ENCODE measurements around the gene NEK3. TPM values are rescaled to one million over a fixed set of nuclear protein-coding genes. Genes with fewer than 3 reads are reported as not detected.

Gene NEK3
- total and polyA plus RNA-seq, 12 donors: 3.0 to 56.4 (median 9.7) TPM

- Histone ChIP-seq H3K4me1 (replicated peaks in 1 of 2) (no peaks in the 10 kb centered on the region), H3K9me3 (replicated peaks in 1 of 3) (no peaks in the 10 kb centered on the region), H3K27me3 (no peaks in the 10 kb centered on the region), H3K4me3 (no peak overlapping the region), H3K27ac (no peak overlapping the region), H3K36me3 (replicated peaks in 1 of 2) (peaks cover 0 to 3% of the 10 kb centered on the region in 2 donors)
- TF ChIP-seq CTCF (IDR thresholded peaks at IDR 0.05): no peak
- no peak for TF ChIP-seq POLR2A (IDR thresholded peaks at IDR 0.05)
- WGBS, 4 donors: 61 to 73% (median 65%) methylated on average over 2 of the region's 2 CpGs
- DNase-seq: no peak
- intact Hi-C loops (cut with DNase I): no loop called here
These were observed 18.1 kb downstream of the NEK3 start for GRCh38 chr13:52141299-52141698.

- Histone ChIP-seq H3K9me3 (replicated peaks in 1 of 3) (no peaks in the 10 kb centered on the region), H3K27ac (no peak overlapping the region), H3K27me3 (no peaks in the 10 kb centered on the region), H3K4me3 (no peak overlapping the region), H3K36me3 (replicated peaks in 1 of 2) (peaks cover 0 to 23% of the 10 kb centered on the region in 2 donors), H3K4me1 (replicated peaks in 1 of 2) (no peaks in the 10 kb centered on the region)
- intact Hi-C loops (cut with DNase I): no loop called here
- no peak for TF ChIP-seq CTCF (IDR thresholded peaks at IDR 0.05)
- TF ChIP-seq POLR2A (IDR thresholded peaks at IDR 0.05): no peak
- DNase-seq: no peak
- 89 to 95% (median 93%) methylated on average over 3 of the region's 3 CpGs for whole genome bisulfite sequencing, 4 donors
These were observed 21.9 kb downstream of the NEK3 start for GRCh38 chr13:52137489-52137888.

DNA sequence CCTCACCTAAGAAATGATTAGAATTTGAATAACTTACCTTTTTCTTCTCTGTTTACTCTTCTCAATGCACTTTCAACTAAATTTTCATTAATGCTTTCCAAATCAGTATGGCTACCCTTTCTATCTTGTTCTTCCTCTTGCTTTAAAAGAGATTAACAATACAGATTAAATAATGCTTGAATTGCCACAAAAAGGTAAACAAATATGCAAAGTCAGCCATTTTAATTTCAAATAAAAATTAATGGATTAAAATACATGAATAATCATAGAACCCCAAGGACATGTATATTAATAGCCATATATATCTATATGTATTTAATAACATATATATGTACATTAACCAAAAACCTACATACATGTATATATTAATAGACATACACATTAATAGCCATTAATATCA, 22.6 kb downstream of the NEK3 start:
- no peaks in the 10 kb centered on the region for H3K4me1 ChIP-seq (replicated peaks in 1 of 2)
- no peak overlapping the region for H3K27ac ChIP-seq
- H3K4me3 ChIP-seq: no peak overlapping the region
- intact Hi-C loops (cut with DNase I): no loop called here
- no peaks in the 10 kb centered on the region for H3K9me3 ChIP-seq (replicated peaks in 1 of 3)
- H3K36me3 ChIP-seq (replicated peaks in 1 of 2): peaks cover 0 to 23% of the 10 kb centered on the region in 2 donors
- H3K27me3 ChIP-seq: no peaks in the 10 kb centered on the region
- TF ChIP-seq CTCF (IDR thresholded peaks at IDR 0.05): no peak
- no peak for TF ChIP-seq POLR2A (IDR thresholded peaks at IDR 0.05)
- no peak for DNase-seq

- peaks cover 0 to 13% of the 10 kb centered on the region in 2 donors for H3K36me3 ChIP-seq (replicated peaks in 1 of 2)
- TF ChIP-seq POLR2A (IDR thresholded peaks at IDR 0.05) (no peak), CTCF (IDR thresholded peaks at IDR 0.05) (no peak)
- no peak for DNase-seq
- no peak overlapping the region for H3K27ac ChIP-seq
- no peaks in the 10 kb centered on the region for H3K9me3 ChIP-seq (replicated peaks in 1 of 3)
- no peak overlapping the region for H3K4me3 ChIP-seq
- H3K27me3 ChIP-seq: no peaks in the 10 kb centered on the region
- intact Hi-C loops (cut with DNase I): no loop called here
- H3K4me1 ChIP-seq (replicated peaks in 1 of 2): peaks cover 0 to 18% of the 10 kb centered on the region in 2 donors
These were observed 28.8 kb downstream of the NEK3 start for GRCh38 chr13:52130641-52131040.

All from adrenal gland (tissue), 12 donors.